Endothelial cell of umbilical vein (primary cell): ENCODE measurements around the gene ZKSCAN1. TPM values are rescaled to one million over a fixed set of nuclear protein-coding genes. Genes with fewer than 3 reads are reported as not detected.

ENCODE experiments used
- BruUV-seq: library from RNA; stranded (reverse); fragments of 400-500 nt; replicated peaks from 2 replicates; lab custom pipeline; 2021; lab: Mats Ljungman, UMichigan
- CTCF ChIA-PET: fragments of 300-600, 350-600 bp; sonication (Branson Sonifier 250); formaldehyde crosslinking; loops from one replicate; lab custom pipeline; 2021; ENCODE audit warnings: antibody characterized with exemption, inconsistent platforms; lab: Charles Lee
- POLR2A ChIA-PET: fragments of 300-600, 350-600 bp; sonication (Branson Sonifier 250); formaldehyde crosslinking; loops from one replicate; lab custom pipeline; 2021; ENCODE audit warnings: antibody characterized with exemption, inconsistent platforms; lab: Charles Lee
- DNase-seq: peaks from one replicate; pipeline ENCODE4 v3.0.0-alpha.2; 2011; ENCODE audit warnings: low read depth, low spot score
- FAIRE-seq: peaks from 2 replicates; lab custom pipeline; 2011; peaks lifted over from hg19 to GRCh38; lab: Jason Lieb, UNC
- H2AFZ ChIP-seq: 2 replicates; pipeline ENCODE4 v1.6.0; 2012; ENCODE audit warnings: low read depth, low read length, control low read depth, inconsistent platforms
- H3K27ac ChIP-seq: 2 replicates; pipeline ENCODE4 v1.5.1; 2011; ENCODE audit warnings: low read depth, mild to moderate bottlenecking, control low read depth, low read length, moderate library complexity; ENCODE audit not compliant: insufficient read depth
- H3K27me3 ChIP-seq, 2 experiments: 2 replicates each; pipeline versions ENCODE4 v1.6.0 to v1.6.1; 2011; ENCODE audit warnings: low read length in 2 of 2, mixed read lengths in 1 of 2; ENCODE audit not compliant: control insufficient read depth in 2 of 2, insufficient read depth in 2 of 2
- H3K36me3 ChIP-seq, 2 experiments: 2 replicates in 1 of 2; 3 replicates in 1 of 2; pipeline ENCODE4 v1.5.1; 2011; ENCODE audit warnings: low read length in 2 of 2, mild to moderate bottlenecking in 1 of 2, moderate library complexity in 1 of 2; ENCODE audit not compliant: control insufficient read depth in 2 of 2, insufficient read depth in 2 of 2; ENCODE audit errors: extremely low read depth in 1 of 2
- H3K4me1 ChIP-seq: 3 replicates; pipeline ENCODE4 v1.5.1; 2011; ENCODE audit warnings: mild to moderate bottlenecking, low read length; ENCODE audit not compliant: control insufficient read depth, insufficient read depth; ENCODE audit errors: extremely low read depth
- H3K4me2 ChIP-seq: 2 replicates; pipeline ENCODE4 v1.6.1; 2011; ENCODE audit warnings: low read length, control low read depth, mixed read lengths; ENCODE audit not compliant: insufficient read depth
- H3K4me3 ChIP-seq, 3 experiments: fragments of 200-600 bp in 1 of 3; sonication (generic), shearing (Covaris generic) in 1 of 3; replicated peaks in 1 of 3; 2 replicates each; pipeline ENCODE4 v1.5.1; 2011 to 2016; ENCODE audit warnings: control low read depth in 3 of 3, low read length in 3 of 3, mild to moderate bottlenecking in 2 of 3, inconsistent platforms in 1 of 3, low read depth in 1 of 3, moderate library complexity in 1 of 3; ENCODE audit not compliant: insufficient read depth in 1 of 3
- H3K79me2 ChIP-seq: 2 replicates; pipeline ENCODE4 v1.6.0; 2012; ENCODE audit warnings: low read length, inconsistent platforms; ENCODE audit not compliant: control insufficient read depth, insufficient read depth
- H3K9ac ChIP-seq: replicated peaks from 2 replicates; pipeline ENCODE3; 2011; ENCODE audit warnings: low read length, control low read depth; ENCODE audit not compliant: insufficient read depth; ENCODE audit errors: extremely low read depth
- H3K9me1 ChIP-seq: replicated peaks from 3 replicates; pipeline ENCODE4 v1.6.0; 2011; ENCODE audit warnings: mild to moderate bottlenecking, low read length; ENCODE audit not compliant: control insufficient read depth, insufficient read depth; ENCODE audit errors: extremely low read depth
- H3K9me3 ChIP-seq: replicated peaks from 2 replicates; pipeline ENCODE4 v1.5.1; 2012; ENCODE audit warnings: low read length, inconsistent platforms; ENCODE audit not compliant: control insufficient read depth, insufficient read depth
- H4K20me1 ChIP-seq: replicated peaks from 2 replicates; pipeline ENCODE3; 2011; ENCODE audit warnings: mild to moderate bottlenecking, low read length; ENCODE audit not compliant: control insufficient read depth, insufficient read depth; ENCODE audit errors: extremely low read depth
- CTCF ChIP-seq, 2 donors: IDR thresholded peaks; 1 replicate in 1 of 2; 2 replicates in 1 of 2; pipeline ENCODE4 v1.5.1; 2011; ENCODE audit warnings: low read length in 2 of 2, mild to moderate bottlenecking in 2 of 2, moderate library complexity in 2 of 2, control low read depth in 1 of 2, inconsistent platforms in 1 of 2, low read depth in 1 of 2; ENCODE audit not compliant: insufficient read depth in 1 of 2; ENCODE audit errors: extremely low read depth in 1 of 2
- EZH2 ChIP-seq: IDR thresholded peaks from 2 replicates; pipeline ENCODE4 v1.6.1; 2012; ENCODE audit warnings: borderline replicate concordance, low read depth, mild to moderate bottlenecking, moderate library complexity, low read length, inconsistent platforms; ENCODE audit not compliant: severe bottlenecking
- FOS ChIP-seq: IDR thresholded peaks from 2 replicates; pipeline ENCODE4 v1.6.1; 2011; ENCODE audit warnings: mild to moderate bottlenecking, low read length, moderate library complexity, borderline replicate concordance; ENCODE audit not compliant: insufficient read depth
- GATA2 ChIP-seq: IDR thresholded peaks from 2 replicates; pipeline ENCODE4 v1.7.0; 2011; ENCODE audit warnings: low read depth, mild to moderate bottlenecking, moderate library complexity, mixed read lengths, low read length; ENCODE audit not compliant: insufficient read length, insufficient read depth
- JUN ChIP-seq: IDR thresholded peaks from 2 replicates; pipeline ENCODE4 v1.6.1; 2011; ENCODE audit warnings: borderline replicate concordance, low read depth; ENCODE audit not compliant: insufficient read length, insufficient read depth
- MAX ChIP-seq: IDR thresholded peaks from 2 replicates; pipeline ENCODE4 v1.6.1; 2011; ENCODE audit not compliant: insufficient read depth, insufficient read length
- MYC ChIP-seq: IDR thresholded peaks from one replicate; pipeline ENCODE4 v1.6.1; 2011; ENCODE audit warnings: mild to moderate bottlenecking, low read depth, low read length
- POLR2A ChIP-seq: IDR thresholded peaks from 2 replicates; pipeline ENCODE4 v1.6.1; 2012; ENCODE audit warnings: low read depth, mild to moderate bottlenecking, control low read depth, low read length
- POLR2AphosphoS5 ChIP-seq: IDR thresholded peaks from 2 replicates; pipeline ENCODE4 v1.6.1; 2012; ENCODE audit warnings: low read depth, mild to moderate bottlenecking, control low read depth, low read length, moderate library complexity; ENCODE audit not compliant: insufficient read depth
- dilution Hi-C: fragments of 300-500 bp; cut with MboI; formaldehyde crosslinking; loops from one replicate; pipeline ENCODE4 v1.15.0; 2019; ENCODE audit warnings: low sequenced_read_pairs; ENCODE audit not compliant: extremely low pct_ligation_motif_present
- intact Hi-C: fragments of 100-400 bp; cut with micrococcal nuclease; formaldehyde crosslinking; loops from one replicate; pipeline ENCODE4 v1.10.0; 2022
- polyA plus RNA-seq, 4 experiments: library from polyadenylated mRNA; depleted of rRNA in 3 of 4; stranded (reverse) in 3 of 4; unstranded in 1 of 4; fragments of >200 nt; gene quantifications; 2 replicates each; pipeline versions ENCODE4 v1.2.1 to v1.2.3, GENCODE V29; 2011 to 2012; ENCODE audit warnings: missing spikeins in 1 of 4
- total RNA-seq: library from RNA; stranded (reverse); gene quantifications from 2 replicates; pipeline ENCODE4 v1.2.3, GENCODE V29; 2021

The ZKSCAN1 gene
- total and polyA plus RNA-seq, 2 donors (not counting 3 experiments of a cell fraction or from before 2014, with no cell fraction given) = 12.3 to 57.8 TPM

- Histone ChIP-seq H3K9ac (no peak overlapping the region), H3K27ac (no peak overlapping the region), H3K4me2 (no peak overlapping the region), H3K79me2 (no peaks in the 10 kb centered on the region), H3K36me3 (no peaks in the 10 kb centered on the region), H3K9me3 (no peaks in the 10 kb centered on the region), H3K27me3 (no peaks in the 10 kb centered on the region), H2AFZ (peak overlapping the region; percentile 7), H3K9me1 (no peaks in the 10 kb centered on the region), H4K20me1 (no peaks in the 10 kb centered on the region), H3K4me1 (no peaks in the 10 kb centered on the region), H3K4me3 (no peak overlapping the region)
- no TSS peak for BruUV-seq
- dilution Hi-C loops (no loop called here), intact Hi-C loops (no loop called here)
- POLR2A ChIA-PET = interaction anchor here (0.5 kb wide), 1 partner anchor 11 kb away, joined by 7 read pairs; the partner anchor contains the start of gene ZKSCAN1
- FAIRE-seq (peak; percentile 4), DNase-seq (peak; percentile 43)
- TF ChIP-seq EZH2 (no peak), MAX (no peak), FOS (no peak), POLR2A (no peak), GATA2 (no peak), JUN (no peak), MYC (no peak), POLR2AphosphoS5 (no peak), CTCF (IDR thresholded peaks at IDR 0.05; ENCODE audit: extremely low read depth in 1 of 2, insufficient read depth in 1 of 2, low read depth in 1 of 2, low read length in 2 of 2) (no peak)
- CTCF ChIA-PET = interaction anchor here (0.6 to 1.9 kb wide), 3 partner anchors 10 to 21 kb away, joined by 3 to 7 read pairs (median 4); no protein-coding TSS in a partner anchor
Observed at GRCh38 chr7:100003711-100004661, 11.4 kb upstream of the ZKSCAN1 start.
